HAP-1 (cell line): ENCODE measurements around the gene RADX.

Experiments used
- DNase-seq, 2 experiments: peaks; one replicate each; pipeline ENCODE4 v3.0.0-alpha.2; 2016 to 2020; ENCODE audit warnings: low spot score in 2 of 2
- H3K27me3 ChIP-seq: fragments of 250-450 bp; sonication (Bioruptor Pico); 2 replicates; pipeline ENCODE4 v1.5.1; 2020; ENCODE audit warnings: low read depth, mild to moderate bottlenecking, moderate library complexity
- H3K36me3 ChIP-seq: fragments of 250-450 bp; sonication (Bioruptor Pico); replicated peaks from 2 replicates; pipeline ENCODE4 v1.5.1; 2020; ENCODE audit warnings: mild to moderate bottlenecking
- H3K4me1 ChIP-seq: fragments of 250-450 bp; sonication (Bioruptor Pico); 2 replicates; pipeline ENCODE4 v1.5.1; 2020; ENCODE audit warnings: mild to moderate bottlenecking
- H3K4me3 ChIP-seq: fragments of 250-450 bp; sonication (Bioruptor Pico); 2 replicates; pipeline ENCODE4 v1.5.1; 2020; ENCODE audit warnings: mild to moderate bottlenecking, moderate library complexity
- H3K9me3 ChIP-seq: fragments of 250-450 bp; sonication (Bioruptor Pico); 2 replicates; pipeline ENCODE4 v1.5.1; 2020; ENCODE audit warnings: mild to moderate bottlenecking, moderate library complexity
- in situ Hi-C: fragments of 300-500 bp; cut with MboI; formaldehyde crosslinking; loops from 3 replicates; pipeline ENCODE4 v1.14.3; 2020; ENCODE audit warnings: low sequenced_read_pairs, inconsistent platforms, mixed read lengths

Gene RADX

GRCh38 chrX:106707771-106708454 is 96.1 kb downstream of the RADX start:
- H3K4me3 ChIP-seq: no peak overlapping the region
- H3K27me3 ChIP-seq: no peaks in the 10 kb centered on the region
- DNase-seq: no peak
- H3K9me3 ChIP-seq: no peaks in the 10 kb centered on the region
- no peaks in the 10 kb centered on the region for H3K36me3 ChIP-seq
- H3K4me1 ChIP-seq: no peaks in the 10 kb centered on the region
- in situ Hi-C loops: no loop called here

GRCh38 chrX:106710771-106711170 is 99.0 kb downstream of the RADX start:
- in situ Hi-C loops: no loop called here

GRCh38 chrX:106711375-106711774 is 99.6 kb downstream of the RADX start:
- Histone ChIP-seq H3K27me3 (no peaks in the 10 kb centered on the region), H3K4me3 (no peak overlapping the region), H3K9me3 (no peaks in the 10 kb centered on the region), H3K4me1 (no peaks in the 10 kb centered on the region), H3K36me3 (no peaks in the 10 kb centered on the region)
- in situ Hi-C loops: no loop called here
- no peak for DNase-seq

More at GRCh38 chrX:106710771-106711170, 99.0 kb downstream of the RADX start:
- no peak for DNase-seq
- Histone ChIP-seq H3K4me3 (no peak overlapping the region), H3K27me3 (no peaks in the 10 kb centered on the region), H3K36me3 (no peaks in the 10 kb centered on the region), H3K9me3 (no peaks in the 10 kb centered on the region), H3K4me1 (no peaks in the 10 kb centered on the region)

- H3K4me1 ChIP-seq: no peaks in the 10 kb centered on the region
- in situ Hi-C loops: no loop called here
- 0 out of 2 replicates have a peak, but pooled peaks cover 2% of the 10 kb centered on the region for H3K27me3 ChIP-seq
- H3K4me3 ChIP-seq: no peak overlapping the region
- H3K36me3 ChIP-seq: no peaks in the 10 kb centered on the region
- H3K9me3 ChIP-seq: no peaks in the 10 kb centered on the region
- DNase-seq: no peak
Observed at GRCh38 chrX:106716004-106716403, 104.2 kb downstream of the RADX start.

GRCh38 chrX:106716463-106716862 is 104.7 kb downstream of the RADX start:
- Histone ChIP-seq H3K36me3 (no peaks in the 10 kb centered on the region), H3K27me3 (0 out of 2 replicates have a peak, but pooled peaks cover 2% of the 10 kb centered on the region), H3K4me1 (no peaks in the 10 kb centered on the region), H3K4me3 (no peak overlapping the region), H3K9me3 (no peaks in the 10 kb centered on the region)
- in situ Hi-C loops: no loop called here
- DNase-seq: no peak

- in situ Hi-C loops: no loop called here
- no peaks in the 10 kb centered on the region for H3K36me3 ChIP-seq
- 0 out of 2 replicates have a peak, but pooled peaks cover 2% of the 10 kb centered on the region for H3K27me3 ChIP-seq
- H3K4me1 ChIP-seq: no peaks in the 10 kb centered on the region
- no peak for DNase-seq
- H3K4me3 ChIP-seq: no peak overlapping the region
- no peaks in the 10 kb centered on the region for H3K9me3 ChIP-seq
Observed at GRCh38 chrX:106718709-106719108, 106.9 kb downstream of the RADX start.

GRCh38 chrX:106725931-106726330 is 114.2 kb downstream of the RADX start:
- in situ Hi-C loops: no loop called here
- Histone ChIP-seq H3K4me3 (no peak overlapping the region), H3K9me3 (no peaks in the 10 kb centered on the region), H3K27me3 (peaks cover 36% of the 10 kb centered on the region), H3K4me1 (no peaks in the 10 kb centered on the region), H3K36me3 (no peaks in the 10 kb centered on the region)
- DNase-seq: no peak

GRCh38 chrX:106726485-106727437 is 115.0 kb downstream of the RADX start, which contains the start of gene RNF128:
TSS of gene RNF128 (plus strand) at chrX:106726701. CDS start at chrX:106726914, 213 bp downstream.
- in situ Hi-C loops: no loop called here
- Histone ChIP-seq H3K9me3 (no peaks in the 10 kb centered on the region), H3K27me3 (peaks cover 36% of the 10 kb centered on the region), H3K36me3 (no peaks in the 10 kb centered on the region), H3K4me3 (no peak within 1 kb of the TSS), H3K4me1 (no peaks in the 10 kb centered on the region)
- DNase-seq: no peak

GRCh38 chrX:106728337-106728736 is 116.6 kb downstream of the RADX start:
- Histone ChIP-seq H3K4me1 (no peaks in the 10 kb centered on the region), H3K27me3 (peaks cover 39% of the 10 kb centered on the region), H3K4me3 (no peak overlapping the region), H3K9me3 (no peaks in the 10 kb centered on the region), H3K36me3 (no peaks in the 10 kb centered on the region)
- in situ Hi-C loops: no loop called here
- DNase-seq: no peak
